ENCODE data around the gene BUD31. TPM values are rescaled to one million over a fixed set of nuclear protein-coding genes. Genes with fewer than 3 reads are reported as not detected.

Gene BUD31
- total and polyA plus RNA-seq, 9 of the 15 experiments (the other 6 are each of a cell fraction or from before 2014, with no cell fraction given): 105 to 342 (median 247) TPM

- TF ChIP-seq IRF9 (tag; IDR thresholded peaks at IDR 0.05) (no peak), SMARCA5 (IDR thresholded peaks at IDR 0.05) (no peak), ATF1 (CRISPR knock-in tag; IDR thresholded peaks at IDR 0.05) (peak; percentile 23; the same call in 1 of the 2 replicates), ATF1 (tag; IDR thresholded peaks at IDR 0.05) (peak; percentile 83), TEAD1 (CRISPR knock-in tag; IDR thresholded peaks at IDR 0.05) (no peak), HNRNPH1 (optimal IDR thresholded peaks at IDR 0.05; ENCODE audit: low read depth, low read length) (no peak), BRD4 (IDR thresholded peaks at IDR 0.05) (no peak), STAG1 (CRISPR knock-in tag; IDR thresholded peaks at IDR 0.05; ENCODE audit: borderline replicate concordance) (no peak), ZNF766 (CRISPR knock-in tag; conservative IDR thresholded peaks at IDR 0.05) (no peak), ARID1B (IDR thresholded peaks at IDR 0.05) (no peak), CC2D1A (IDR thresholded peaks at IDR 0.05) (no peak), RNF2 (IDR thresholded peaks at IDR 0.05) (no peak), ZNF212 (CRISPR knock-in tag; IDR thresholded peaks at IDR 0.05) (peak; percentile 63; the same call in 1 of the 2 replicates), DLX4 (CRISPR knock-in tag; IDR thresholded peaks at IDR 0.05) (no peak), CHD2 (IDR thresholded peaks at IDR 0.05; ENCODE audit: low read depth, low read length) (no peak), PTRF (tag; IDR thresholded peaks at IDR 0.05) (no peak), BRD9 (IDR thresholded peaks at IDR 0.05; ENCODE audit: low read depth, partially characterized antibody) (no peak), ZNF644 (tag; IDR thresholded peaks at IDR 0.05; ENCODE audit: low read depth) (no peak), SMAD3 (CRISPR knock-in tag; conservative IDR thresholded peaks at IDR 0.05) (no peak), ZNF551 (CRISPR knock-in tag; IDR thresholded peaks at IDR 0.05) (no peak)
- TF ChIP-seq, protein P1, sequence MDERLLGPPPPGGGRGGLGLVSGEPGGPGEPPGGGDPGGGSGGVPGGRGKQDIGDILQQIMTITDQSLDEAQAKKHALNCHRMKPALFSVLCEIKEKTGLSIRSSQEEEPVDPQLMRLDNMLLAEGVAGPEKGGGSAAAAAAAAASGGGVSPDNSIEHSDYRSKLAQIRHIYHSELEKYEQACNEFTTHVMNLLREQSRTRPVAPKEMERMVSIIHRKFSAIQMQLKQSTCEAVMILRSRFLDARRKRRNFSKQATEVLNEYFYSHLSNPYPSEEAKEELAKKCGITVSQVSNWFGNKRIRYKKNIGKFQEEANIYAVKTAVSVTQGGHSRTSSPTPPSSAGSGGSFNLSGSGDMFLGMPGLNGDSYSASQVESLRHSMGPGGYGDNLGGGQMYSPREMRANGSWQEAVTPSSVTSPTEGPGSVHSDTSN (CRISPR knock-in tag; IDR thresholded peaks at IDR 0.05; ENCODE audit: low read depth): no peak
- TF ChIP-seq, protein P1 (tag; conservative IDR thresholded peaks at IDR 0.05; ENCODE audit: low read depth): no peak
- TF ChIP-seq, protein P2, sequence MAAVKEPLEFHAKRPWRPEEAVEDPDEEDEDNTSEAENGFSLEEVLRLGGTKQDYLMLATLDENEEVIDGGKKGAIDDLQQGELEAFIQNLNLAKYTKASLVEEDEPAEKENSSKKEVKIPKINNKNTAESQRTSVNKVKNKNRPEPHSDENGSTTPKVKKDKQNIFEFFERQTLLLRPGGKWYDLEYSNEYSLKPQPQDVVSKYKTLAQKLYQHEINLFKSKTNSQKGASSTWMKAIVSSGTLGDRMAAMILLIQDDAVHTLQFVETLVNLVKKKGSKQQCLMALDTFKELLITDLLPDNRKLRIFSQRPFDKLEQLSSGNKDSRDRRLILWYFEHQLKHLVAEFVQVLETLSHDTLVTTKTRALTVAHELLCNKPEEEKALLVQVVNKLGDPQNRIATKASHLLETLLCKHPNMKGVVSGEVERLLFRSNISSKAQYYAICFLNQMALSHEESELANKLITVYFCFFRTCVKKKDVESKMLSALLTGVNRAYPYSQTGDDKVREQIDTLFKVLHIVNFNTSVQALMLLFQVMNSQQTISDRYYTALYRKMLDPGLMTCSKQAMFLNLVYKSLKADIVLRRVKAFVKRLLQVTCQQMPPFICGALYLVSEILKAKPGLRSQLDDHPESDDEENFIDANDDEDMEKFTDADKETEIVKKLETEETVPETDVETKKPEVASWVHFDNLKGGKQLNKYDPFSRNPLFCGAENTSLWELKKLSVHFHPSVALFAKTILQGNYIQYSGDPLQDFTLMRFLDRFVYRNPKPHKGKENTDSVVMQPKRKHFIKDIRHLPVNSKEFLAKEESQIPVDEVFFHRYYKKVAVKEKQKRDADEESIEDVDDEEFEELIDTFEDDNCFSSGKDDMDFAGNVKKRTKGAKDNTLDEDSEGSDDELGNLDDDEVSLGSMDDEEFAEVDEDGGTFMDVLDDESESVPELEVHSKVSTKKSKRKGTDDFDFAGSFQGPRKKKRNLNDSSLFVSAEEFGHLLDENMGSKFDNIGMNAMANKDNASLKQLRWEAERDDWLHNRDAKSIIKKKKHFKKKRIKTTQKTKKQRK (IDR thresholded peaks at IDR 0.05; ENCODE audit: borderline replicate concordance, low read depth, low read length): no peak
Observed at GRCh38 chr7:99438573-99439480, 30.1 kb downstream of the BUD31 start, which contains the start of the genes CPSF4 and PTCD1 (continued).
